Activated B cell treated with CpG ODN at 0.5 μM for 24 hours (primary cell): Measurements from ENCODE around the gene C5orf58. TPM values are rescaled to one million over a fixed set of nuclear protein-coding genes. Genes with fewer than 3 reads are reported as not detected.

Experiments
- ATAC-seq: fragments of 200-7000 bp; cut with Tn5 transposase; one replicate; pipeline ENCODE4 v1.10.0; 2021; ENCODE audit warnings: low read depth, mild to moderate bottlenecking, moderate library complexity
- CTCF ChIA-PET: fragments of 350-600 bp; sonication (Branson Sonifier 250); formaldehyde crosslinking; loops from one replicate; lab custom pipeline; 2021; ENCODE audit warnings: antibody characterized with exemption; lab: Charles Lee
- POLR2A ChIA-PET: fragments of 350-600 bp; sonication (Branson Sonifier 250); formaldehyde crosslinking; loops from one replicate; lab custom pipeline; 2021; ENCODE audit warnings: antibody characterized with exemption; lab: Charles Lee
- DNase-seq: peaks from one replicate; pipeline ENCODE4 v3.0.0; 2022
- H3K27ac Mint-ChIP-seq: one replicate; pipeline ENCODE4 v1.8.0; 2020; ENCODE audit warnings: mixed read lengths
- H3K27me3 Mint-ChIP-seq: one replicate; pipeline ENCODE4 v1.8.0; 2021; ENCODE audit warnings: mixed read lengths
- H3K36me3 Mint-ChIP-seq: one replicate; pipeline ENCODE4 v1.8.0; 2021; ENCODE audit warnings: low read depth, mixed read lengths
- H3K4me1 Mint-ChIP-seq: one replicate; pipeline ENCODE4 v1.8.0; 2021; ENCODE audit warnings: mixed read lengths
- H3K4me3 Mint-ChIP-seq: one replicate; pipeline ENCODE4 v1.8.0; 2020; ENCODE audit warnings: mild to moderate bottlenecking, mixed read lengths
- H3K9me3 Mint-ChIP-seq: one replicate; pipeline ENCODE4 v1.8.0; 2020; ENCODE audit warnings: mixed read lengths
- intact Hi-C: fragments of 100-400 bp; cut with micrococcal nuclease; formaldehyde crosslinking; loops from one replicate; pipeline ENCODE4 v1.15.1; 2024
- total RNA-seq: library from RNA; stranded (reverse); gene quantifications from 2 replicates; pipeline ENCODE4 v1.2.3, GENCODE V29; 2022
- TF ChIP-seq, protein P1 (sequence below): fragments of 200-600 bp; IDR thresholded peaks from one replicate; pipeline ENCODE4 v1.8.0; 2022; ENCODE audit warnings: antibody characterized with exemption, mild to moderate bottlenecking

The C5orf58 gene
- total RNA-seq, 1 donor from 2014 or later, result not detected

DNA sequence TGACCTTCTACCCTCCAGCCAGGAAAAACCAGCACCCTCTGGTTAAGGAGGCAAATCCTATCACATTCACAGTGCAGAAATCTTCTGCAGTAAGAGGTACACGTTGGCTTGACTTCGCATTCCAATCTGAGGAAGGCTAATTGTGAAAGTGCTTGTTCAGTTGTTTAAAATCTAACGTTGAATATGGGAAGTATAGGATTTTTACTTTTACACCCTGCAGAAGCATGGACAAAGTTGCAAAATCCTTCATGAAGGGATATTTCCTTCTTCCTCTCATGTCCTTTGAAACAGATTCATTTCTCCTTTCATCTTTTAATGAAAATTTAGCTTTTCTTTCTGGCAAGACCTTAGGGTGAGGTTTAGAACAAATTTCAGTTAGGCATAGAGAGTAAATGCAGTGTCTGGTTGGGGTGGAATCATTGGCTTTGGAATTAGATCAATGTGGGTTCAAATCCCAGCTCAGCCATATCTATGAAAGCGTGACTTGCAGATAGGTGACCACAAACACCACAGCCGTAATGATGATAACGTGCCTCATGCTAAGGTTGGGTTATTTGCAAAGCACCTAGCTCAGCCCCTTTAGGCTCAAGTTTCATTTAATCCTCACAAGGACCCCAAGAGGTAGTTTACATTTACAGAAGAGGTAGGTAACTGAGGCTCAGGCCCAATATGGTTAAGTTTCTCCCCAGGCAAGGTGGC is 42.2 kb upstream of the C5orf58 start:
- Mint-ChIP-seq H3K27ac (no peak overlapping the region), H3K4me1 (no peaks in the 10 kb centered on the region), H3K36me3 (no peaks in the 10 kb centered on the region), H3K4me3 (no peak overlapping the region), H3K27me3 (no peaks in the 10 kb centered on the region), H3K9me3 (no peaks in the 10 kb centered on the region)
- TF ChIP-seq, protein P1, sequence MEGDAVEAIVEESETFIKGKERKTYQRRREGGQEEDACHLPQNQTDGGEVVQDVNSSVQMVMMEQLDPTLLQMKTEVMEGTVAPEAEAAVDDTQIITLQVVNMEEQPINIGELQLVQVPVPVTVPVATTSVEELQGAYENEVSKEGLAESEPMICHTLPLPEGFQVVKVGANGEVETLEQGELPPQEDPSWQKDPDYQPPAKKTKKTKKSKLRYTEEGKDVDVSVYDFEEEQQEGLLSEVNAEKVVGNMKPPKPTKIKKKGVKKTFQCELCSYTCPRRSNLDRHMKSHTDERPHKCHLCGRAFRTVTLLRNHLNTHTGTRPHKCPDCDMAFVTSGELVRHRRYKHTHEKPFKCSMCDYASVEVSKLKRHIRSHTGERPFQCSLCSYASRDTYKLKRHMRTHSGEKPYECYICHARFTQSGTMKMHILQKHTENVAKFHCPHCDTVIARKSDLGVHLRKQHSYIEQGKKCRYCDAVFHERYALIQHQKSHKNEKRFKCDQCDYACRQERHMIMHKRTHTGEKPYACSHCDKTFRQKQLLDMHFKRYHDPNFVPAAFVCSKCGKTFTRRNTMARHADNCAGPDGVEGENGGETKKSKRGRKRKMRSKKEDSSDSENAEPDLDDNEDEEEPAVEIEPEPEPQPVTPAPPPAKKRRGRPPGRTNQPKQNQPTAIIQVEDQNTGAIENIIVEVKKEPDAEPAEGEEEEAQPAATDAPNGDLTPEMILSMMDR, result no peak
- ChIA-PET CTCF (no interaction called here), POLR2A (no interaction called here)
- intact Hi-C loops, result no loop called here
- DNase-seq (no peak), ATAC-seq (no peak)

DNA sequence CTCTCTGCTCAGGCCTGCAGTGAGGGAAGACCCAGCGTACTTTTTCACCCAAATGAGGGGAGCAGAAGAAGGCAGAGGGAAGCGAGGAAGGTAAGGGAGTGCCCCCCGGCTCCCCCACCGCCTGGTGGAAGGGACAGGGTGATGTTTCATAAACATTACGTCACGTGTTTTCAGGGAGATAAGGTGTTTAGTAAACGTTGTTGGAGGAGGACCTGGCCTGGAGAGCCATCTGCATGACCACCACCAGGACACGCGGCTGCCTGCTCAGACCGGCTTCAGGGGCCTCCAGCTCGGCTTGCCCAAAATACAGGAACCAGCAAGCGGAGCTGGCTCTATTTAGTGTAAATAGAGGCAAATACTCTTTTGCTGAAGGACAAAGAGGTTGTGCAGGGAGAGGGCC is 40.0 kb upstream of the C5orf58 start:
- Mint-ChIP-seq H3K4me1 (no peaks in the 10 kb centered on the region), H3K27ac (no peak overlapping the region), H3K36me3 (no peaks in the 10 kb centered on the region), H3K27me3 (no peaks in the 10 kb centered on the region), H3K4me3 (no peak overlapping the region), H3K9me3 (no peaks in the 10 kb centered on the region)
- ATAC-seq (no peak), DNase-seq (no peak)
- CTCF ChIA-PET, result interaction anchor here (0.8 kb wide), 1 partner anchor 9 kb away, joined by 3 read pairs; no protein-coding TSS in a partner anchor
- TF ChIP-seq, protein P1, result no peak
- POLR2A ChIA-PET, result no interaction called here
- intact Hi-C loops, result no loop called here

DNA sequence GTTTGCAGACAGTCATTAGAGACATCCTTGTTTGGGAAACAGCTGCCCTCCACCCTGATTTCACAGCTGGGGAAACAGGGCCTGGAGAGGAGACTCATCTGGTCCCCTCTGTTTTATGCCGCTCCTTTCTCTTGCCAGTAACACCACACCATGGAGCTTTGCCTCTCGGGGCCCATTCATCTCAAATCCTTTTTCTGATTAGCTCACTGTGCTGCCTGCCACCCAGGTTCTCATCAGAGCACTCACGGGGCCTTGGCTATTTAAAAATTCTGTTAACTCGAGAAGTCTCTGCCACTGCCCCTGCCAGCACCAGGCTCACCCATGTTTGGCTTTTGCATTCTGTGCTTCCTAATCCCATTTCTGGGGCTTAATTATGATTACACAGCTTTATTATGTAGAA is 36.8 kb upstream of the C5orf58 start:
- CTCF ChIA-PET, result no interaction called here
- no peak overlapping the region for H3K4me3 Mint-ChIP-seq
- no peaks in the 10 kb centered on the region for H3K36me3 Mint-ChIP-seq
- DNase-seq (no peak), ATAC-seq (no peak)
- TF ChIP-seq, protein P1, result no peak
- H3K4me1 Mint-ChIP-seq, result no peaks in the 10 kb centered on the region
- H3K9me3 Mint-ChIP-seq, result no peaks in the 10 kb centered on the region
- intact Hi-C loops, result no loop called here
- POLR2A ChIA-PET, result no interaction called here
- no peaks in the 10 kb centered on the region for H3K27me3 Mint-ChIP-seq
- H3K27ac Mint-ChIP-seq, result no peak overlapping the region

DNA sequence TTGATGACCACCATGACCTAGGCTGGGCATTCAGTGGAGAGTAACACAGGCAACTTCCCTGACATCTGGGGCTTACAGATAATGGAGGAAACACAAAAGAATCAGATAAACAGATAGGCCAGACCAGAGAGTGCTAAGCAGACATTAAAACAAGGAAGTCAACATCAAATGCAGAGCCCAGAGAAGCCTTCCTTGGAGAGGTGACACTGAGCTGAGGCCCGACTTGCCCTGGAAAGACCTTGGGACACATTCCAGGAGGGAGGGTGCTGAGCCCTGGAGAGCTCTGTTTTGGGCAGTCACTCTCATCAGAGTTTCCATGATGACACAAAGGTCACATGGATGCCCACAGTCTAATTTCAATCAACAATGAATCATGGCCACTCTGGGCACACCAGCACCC is 31.9 kb upstream of the C5orf58 start:
- ATAC-seq (no peak), DNase-seq (no peak)
- Mint-ChIP-seq H3K4me1 (no peaks in the 10 kb centered on the region), H3K9me3 (no peaks in the 10 kb centered on the region), H3K4me3 (no peak overlapping the region), H3K36me3 (no peaks in the 10 kb centered on the region), H3K27me3 (peaks cover 15% of the 10 kb centered on the region), H3K27ac (no peak overlapping the region)
- intact Hi-C loops, result no loop called here
- CTCF ChIA-PET, result no interaction called here
- TF ChIP-seq, protein P1, result no peak
- POLR2A ChIA-PET, result no interaction called here

DNA sequence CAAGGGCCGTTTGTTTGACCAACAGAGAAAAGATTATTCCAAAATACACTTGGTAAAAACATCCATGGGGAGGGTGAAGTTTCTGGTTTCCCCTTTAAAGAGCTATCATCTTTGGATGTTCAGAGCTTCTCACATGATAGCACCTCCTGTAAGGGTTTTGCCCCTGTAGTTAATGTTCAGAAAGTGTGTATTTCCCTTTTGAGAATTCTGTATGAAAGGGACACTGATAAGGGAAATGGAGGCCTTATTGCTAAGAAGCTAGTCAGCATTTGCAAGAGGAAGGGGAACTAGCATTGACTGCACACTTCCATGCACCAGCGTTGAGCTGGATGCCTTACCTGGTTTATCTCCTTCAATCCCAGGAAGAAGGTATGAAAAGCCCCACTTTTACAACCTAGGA is 31.5 kb upstream of the C5orf58 start:
- intact Hi-C loops, result no loop called here
- no peaks in the 10 kb centered on the region for H3K9me3 Mint-ChIP-seq
- POLR2A ChIA-PET, result no interaction called here

More for the DNA sequence above, 31.5 kb upstream of the C5orf58 start:
- TF ChIP-seq, protein P1, result no peak
- peaks cover 16% of the 10 kb centered on the region for H3K27me3 Mint-ChIP-seq
- no peak overlapping the region for H3K4me3 Mint-ChIP-seq
- no peaks in the 10 kb centered on the region for H3K36me3 Mint-ChIP-seq
- DNase-seq (no peak), ATAC-seq (no peak)
- no peaks in the 10 kb centered on the region for H3K4me1 Mint-ChIP-seq
- CTCF ChIA-PET, result no interaction called here
- no peak overlapping the region for H3K27ac Mint-ChIP-seq
